HepG2 (cell line): ENCODE results near the gene GCNT3. TPM values are rescaled to one million over a fixed set of nuclear protein-coding genes. Genes with fewer than 3 reads are reported as not detected.
A peak's percentile ranks its signal among the peaks of the same experiment; 100 is the strongest.

Experiments
- ATF3 ChIP-seq: sonication (generic); formaldehyde crosslinking; IDR thresholded peaks from 2 replicates; pipeline ENCODE4 v1.4.0; 2020; ENCODE audit warnings: missing genetic modification reagents
- CBFB ChIP-seq: sonication (generic); formaldehyde crosslinking; IDR thresholded peaks from 2 replicates; pipeline ENCODE4 v1.4.0; 2020; ENCODE audit warnings: missing genetic modification reagents
- CENPX ChIP-seq: sonication (generic); formaldehyde crosslinking; IDR thresholded peaks from 2 replicates; pipeline ENCODE4 v1.9.0; 2021; ENCODE audit warnings: mild to moderate bottlenecking, missing genetic modification reagents, moderate library complexity
- GATAD2A ChIP-seq: IDR thresholded peaks from 2 replicates; pipeline ENCODE4 v1.6.1; 2016
- GLMP ChIP-seq: sonication (generic); formaldehyde crosslinking; IDR thresholded peaks from 2 replicates; pipeline ENCODE4 v1.9.0; 2021; ENCODE audit warnings: missing genetic modification reagents, mild to moderate bottlenecking, borderline replicate concordance
- HNF4A ChIP-seq: sonication (generic); formaldehyde crosslinking; IDR thresholded peaks from 2 replicates; pipeline ENCODE4 v1.4.0; 2020; ENCODE audit warnings: missing genetic modification reagents
- IRF2 ChIP-seq: IDR thresholded peaks from 2 replicates; pipeline ENCODE4 v1.6.1; 2018; ENCODE audit warnings: missing genetic modification reagents, missing compliant biosample characterization
- KAT7 ChIP-seq: IDR thresholded peaks from 2 replicates; pipeline ENCODE4 v1.6.1; 2018; ENCODE audit warnings: borderline replicate concordance, missing compliant biosample characterization
- MEIS1 ChIP-seq: sonication (generic); formaldehyde crosslinking; IDR thresholded peaks from 2 replicates; pipeline ENCODE4 v1.9.0; 2021; ENCODE audit warnings: mild to moderate bottlenecking, missing genetic modification reagents, moderate library complexity, borderline replicate concordance
- NCOA2 ChIP-seq: sonication (generic); formaldehyde crosslinking; IDR thresholded peaks from 2 replicates; pipeline ENCODE4 v1.8.0; 2022; ENCODE audit warnings: inconsistent platforms
- NFRKB ChIP-seq: fragments of 450-650 bp; IDR thresholded peaks from 2 replicates; pipeline ENCODE4 v1.6.1; 2017
- PAF1 ChIP-seq: IDR thresholded peaks from 2 replicates; pipeline ENCODE4 v1.6.1; 2016; ENCODE audit warnings: missing genetic modification reagents, missing compliant biosample characterization
- RBM22 ChIP-seq: fragments of 200-400 bp; formaldehyde crosslinking; optimal IDR thresholded peaks from 2 replicates; pipeline ENCODE3; 2017; ENCODE audit warnings: mild to moderate bottlenecking, low read length, moderate library complexity
- REST ChIP-seq, 2 experiments: IDR thresholded peaks; 2 replicates each; pipeline ENCODE4 v1.6.1; 2011 to 2012; ENCODE audit warnings: low read length in 2 of 2, borderline replicate concordance in 1 of 2, low read depth in 1 of 2, mild to moderate bottlenecking in 1 of 2, moderate library complexity in 1 of 2
- RXRB ChIP-seq: IDR thresholded peaks from 2 replicates; pipeline ENCODE4 v1.6.1; 2016; ENCODE audit warnings: borderline replicate concordance, missing genetic modification reagents, missing compliant biosample characterization
- SMARCE1 ChIP-seq: fragments of 450-650 bp; IDR thresholded peaks from 2 replicates; pipeline ENCODE4 v1.6.1; 2017; ENCODE audit warnings: borderline replicate concordance
- SOX6 ChIP-seq, 2 experiments: fragments of 450-650 bp in 1 of 2; sonication (generic) in 1 of 2; formaldehyde crosslinking in 1 of 2; IDR thresholded peaks; 2 replicates each; pipeline versions ENCODE4 v1.4.0 to v1.6.1; 2017 to 2020; ENCODE audit warnings: antibody characterized with exemption in 1 of 2, mild to moderate bottlenecking in 1 of 2, missing genetic modification reagents in 1 of 2
- TBL1XR1 ChIP-seq: fragments of 150-350 bp; IDR thresholded peaks from 2 replicates; pipeline ENCODE4 v1.6.1; 2014; ENCODE audit warnings: borderline replicate concordance, low read length; ENCODE audit not compliant: partially characterized antibody
- ZNF296 ChIP-seq: sonication (generic); formaldehyde crosslinking; conservative IDR thresholded peaks from 2 replicates; pipeline ENCODE4 v1.5.0; 2020; ENCODE audit warnings: mild to moderate bottlenecking, missing genetic modification reagents
- ZNF30 ChIP-seq: sonication (generic); formaldehyde crosslinking; IDR thresholded peaks from 2 replicates; pipeline ENCODE4 v1.5.0; 2020; ENCODE audit warnings: mild to moderate bottlenecking, missing genetic modification reagents
- ZNF337 ChIP-seq: sonication (generic); formaldehyde crosslinking; IDR thresholded peaks from 2 replicates; pipeline ENCODE4 v1.5.1; 2020; ENCODE audit warnings: missing genetic modification reagents, low read depth, mild to moderate bottlenecking, borderline replicate concordance
- ZNF34 ChIP-seq: sonication (generic); formaldehyde crosslinking; IDR thresholded peaks from 2 replicates; pipeline ENCODE4 v1.4.0; 2020; ENCODE audit warnings: mild to moderate bottlenecking, missing genetic modification reagents, borderline replicate concordance
- ZNF562 ChIP-seq: sonication (generic); formaldehyde crosslinking; IDR thresholded peaks from 2 replicates; pipeline ENCODE4 v1.8.0; 2022; ENCODE audit warnings: missing genetic modification reagents, borderline replicate concordance
- ZNF580 ChIP-seq: IDR thresholded peaks from 2 replicates; pipeline ENCODE4 v1.6.1; 2016; ENCODE audit warnings: low read depth, borderline replicate concordance
- ZNF720 ChIP-seq: sonication (generic); formaldehyde crosslinking; IDR thresholded peaks from 2 replicates; pipeline ENCODE4 v1.4.0; 2020; ENCODE audit warnings: missing genetic modification reagents
- ZNF879 ChIP-seq: sonication (generic); formaldehyde crosslinking; IDR thresholded peaks from 2 replicates; pipeline ENCODE4 v1.8.1; 2023; ENCODE audit warnings: missing genetic modification reagents
- ZSCAN30 ChIP-seq: sonication (generic); formaldehyde crosslinking; IDR thresholded peaks from 2 replicates; pipeline ENCODE4 v1.5.0; 2020; ENCODE audit warnings: mild to moderate bottlenecking, missing genetic modification reagents
- polyA plus RNA-seq, 8 experiments: library from polyadenylated mRNA; depleted of rRNA in 3 of 8; stranded (reverse) in 7 of 8; unstranded in 1 of 8; fragments of >200 nt; fragmentation: Illumina TruSeq in 4 of 8; extraction: Trizol in 4 of 8; gene quantifications; 2 replicates each; pipeline versions ENCODE4 v1.2.1 to v1.2.3, GENCODE V29; 2011 to 2016; ENCODE audit warnings: low read depth in 4 of 8, missing spikeins in 1 of 8, mixed read lengths in 1 of 8; ENCODE audit not compliant: insufficient read depth in 1 of 8
- total RNA-seq, 5 experiments: library from RNA; depleted of rRNA; stranded (reverse); fragments of >200 nt; fragmentation: Illumina TruSeq; extraction: Trizol; gene quantifications; 2 replicates each; pipeline ENCODE4 v1.2.3, GENCODE V29; 2016; ENCODE audit warnings: low read depth in 1 of 5

GCNT3 gene
- total and polyA plus RNA-seq, 2 of the 13 experiments (the other 11 are each of a cell fraction or from before 2014, with no cell fraction given) = 6.8 to 9.8 TPM

GRCh38 chr15:59595434-59595915 lies 16.1 kb upstream of the GCNT3 start (continued):
- no peak for TF ChIP-seq REST (IDR thresholded peaks at IDR 0.05; ENCODE audit: borderline replicate concordance in 1 of 2, low read depth in 1 of 2, low read length in 2 of 2)
- TF ChIP-seq KAT7 (CRISPR knock-in tag) = no peak
- no peak for TF ChIP-seq IRF2
- TF ChIP-seq ZNF580 (CRISPR knock-in tag) = no peak
- TF ChIP-seq SOX6 (IDR thresholded peaks at IDR 0.05) = no peak
- peak; percentile 55 for TF ChIP-seq SOX6 (CRISPR knock-in tag; IDR thresholded peaks at IDR 0.05)
- TF ChIP-seq CENPX (CRISPR knock-in tag) = no peak
- TF ChIP-seq TBL1XR1 = no peak
- no peak for TF ChIP-seq ATF3 (CRISPR knock-in tag)
- TF ChIP-seq ZNF296 = no peak
- no peak for TF ChIP-seq ZNF562 (CRISPR knock-in tag)
- TF ChIP-seq RXRB = no peak
- no peak for TF ChIP-seq NFRKB
- TF ChIP-seq MEIS1 (CRISPR knock-in tag) = no peak
- no peak for TF ChIP-seq ZNF720 (CRISPR knock-in tag)
- TF ChIP-seq ZNF879 (CRISPR knock-in tag) = no peak
- no peak for TF ChIP-seq RBM22
- no peak for TF ChIP-seq ZNF337 (CRISPR knock-in tag)
- no peak for TF ChIP-seq SMARCE1
- TF ChIP-seq ZNF34 (CRISPR knock-in tag) = no peak
- no peak for TF ChIP-seq ZSCAN30 (CRISPR knock-in tag)
- TF ChIP-seq GATAD2A (CRISPR knock-in tag) = peak; percentile 43; the same call in 1 of the 2 replicates
- TF ChIP-seq CBFB (CRISPR knock-in tag) = no peak
- TF ChIP-seq HNF4A (CRISPR knock-in tag) = peak; percentile 56
- TF ChIP-seq PAF1 (CRISPR knock-in tag) = no peak
- no peak for TF ChIP-seq ZNF30 (CRISPR knock-in tag)
- peak; percentile 35; the same call in 1 of the 2 replicates for TF ChIP-seq NCOA2
- no peak for TF ChIP-seq GLMP (CRISPR knock-in tag)
